SK-N-SH (cell line): ENCODE data around the gene XRCC3. TPM values are rescaled to one million over a fixed set of nuclear protein-coding genes. Genes with fewer than 3 reads are reported as not detected.
"Not testable (repeated sequence)": the region's sequence is repeated elsewhere in the genome, so short reads cannot be mapped to it uniquely, and the experiment has no call there.

Experiments
- CTCF ChIA-PET: fragments of 300-600, 350-600 bp; formaldehyde crosslinking; extraction: SDS; loops from one replicate; lab custom pipeline; 2021; lab: Yijun Ruan, JAX
- POLR2A ChIA-PET: fragments of 350-600 bp; sonication (Branson Sonifier 250); formaldehyde crosslinking; extraction: SDS; loops from one replicate; lab custom pipeline; 2020; ENCODE audit warnings: antibody characterized with exemption, inconsistent platforms; lab: Yijun Ruan, JAX
- DNase-seq: peaks from one replicate; pipeline ENCODE4 v3.0.0; 2012
- H2AFZ ChIP-seq: fragments of 200-600 bp; sonication (generic); 2 replicates; pipeline ENCODE4 v1.8.1; 2016; ENCODE audit warnings: antibody characterized with exemption, mild to moderate bottlenecking, low read depth
- H3F3A ChIP-seq: fragments of 200-600 bp; sonication (generic); replicated peaks from 2 replicates; pipeline ENCODE3; 2016; ENCODE audit warnings: antibody characterized with exemption, mild to moderate bottlenecking; ENCODE audit not compliant: insufficient read depth
- H3K27ac ChIP-seq, 2 experiments: fragments of 200-500 bp in 1 of 2; fragments of 200-600 bp in 1 of 2; sonication (Bioruptor generic) in 1 of 2; sonication (generic), shearing (Covaris generic) in 1 of 2; 2 replicates each; pipeline versions ENCODE4 v1.5.1 to v1.6.1; 2014 to 2016; ENCODE audit warnings: low read depth in 2 of 2, inconsistent platforms in 1 of 2, low read length in 1 of 2, mild to moderate bottlenecking in 1 of 2, mixed read lengths in 1 of 2
- H3K27me3 ChIP-seq: fragments of 200-600 bp; sonication (generic), shearing (Covaris generic); 2 replicates; pipeline ENCODE4 v1.6.1; 2016; ENCODE audit warnings: mixed run types; ENCODE audit not compliant: insufficient read depth
- H3K36me3 ChIP-seq, 2 experiments: fragments of 200-500 bp in 1 of 2; fragments of 200-600 bp in 1 of 2; sonication (Bioruptor generic) in 1 of 2; sonication (generic) in 1 of 2; replicated peaks in 1 of 2; 2 replicates each; pipeline versions ENCODE3 to v1.5.1; 2014 to 2016; ENCODE audit warnings: low read length in 1 of 2, mild to moderate bottlenecking in 1 of 2; ENCODE audit not compliant: insufficient read depth in 2 of 2, control insufficient read depth in 1 of 2
- H3K4me1 ChIP-seq, 2 experiments: fragments of 200-500 bp in 1 of 2; fragments of 200-600 bp in 1 of 2; sonication (Bioruptor generic) in 1 of 2; sonication (generic), shearing (Covaris generic) in 1 of 2; 2 replicates each; pipeline versions ENCODE4 v1.5.1 to v1.6.1; 2014 to 2016; ENCODE audit warnings: low read depth in 1 of 2, low read length in 1 of 2, mixed run types in 1 of 2; ENCODE audit not compliant: insufficient read depth in 2 of 2, control insufficient read depth in 1 of 2
- H3K4me2 ChIP-seq: fragments of 200-600 bp; sonication (generic), shearing (Covaris generic); 2 replicates; pipeline ENCODE4 v1.6.1; 2017; ENCODE audit warnings: mixed run types
- H3K4me3 ChIP-seq, 2 experiments: fragments of 200-500 bp in 1 of 2; fragments of 200-600 bp in 1 of 2; sonication (Bioruptor generic) in 1 of 2; sonication (generic), shearing (Covaris generic) in 1 of 2; 2 replicates each; pipeline versions ENCODE4 v1.5.1 to v1.8.1; 2014 to 2016; ENCODE audit warnings: low read depth in 2 of 2, inconsistent platforms in 1 of 2, low read length in 1 of 2, mild to moderate bottlenecking in 1 of 2, mixed read lengths in 1 of 2, moderate library complexity in 1 of 2
- H3K79me2 ChIP-seq: fragments of 200-600 bp; sonication (generic); 2 replicates; pipeline ENCODE4 v1.8.1; 2017; ENCODE audit warnings: mild to moderate bottlenecking; ENCODE audit not compliant: insufficient read depth
- H3K9ac ChIP-seq: fragments of 200-600 bp; sonication (generic); 2 replicates; pipeline ENCODE4 v1.6.1; 2017; ENCODE audit warnings: mixed run types
- H3K9me2 ChIP-seq: fragments of 200-600 bp; sonication (generic); 2 replicates; pipeline ENCODE4 v1.6.1; 2017; ENCODE audit warnings: mixed run types
- H3K9me3 ChIP-seq: fragments of 200-600 bp; sonication (generic); 2 replicates; pipeline ENCODE4 v1.6.1; 2017; ENCODE audit warnings: mixed run types, mild to moderate bottlenecking, moderate library complexity
- H4K20me1 ChIP-seq: fragments of 200-600 bp; sonication (generic); 2 replicates; pipeline ENCODE4 v1.6.1; 2017; ENCODE audit warnings: mild to moderate bottlenecking, mixed run types; ENCODE audit not compliant: insufficient read depth
- ELF1 ChIP-seq: IDR thresholded peaks from 2 replicates; pipeline ENCODE4 v1.4.0; 2012
- EP300 ChIP-seq, 2 experiments: IDR thresholded peaks; 2 replicates each; pipeline versions ENCODE4 v1.4.0 to v1.6.1; 2012; ENCODE audit warnings: borderline replicate concordance in 1 of 2, low read depth in 1 of 2, low read length in 1 of 2
- EZH2phosphoT487 ChIP-seq: fragments of 200-600 bp; sonication (generic); IDR thresholded peaks from 2 replicates; pipeline ENCODE4 v1.6.1; 2017; ENCODE audit warnings: low read depth, mixed run types, mild to moderate bottlenecking, antibody characterized with exemption, moderate library complexity, borderline replicate concordance
- GABPA ChIP-seq: IDR thresholded peaks from 2 replicates; pipeline ENCODE4 v1.4.0; 2012; ENCODE audit warnings: low read depth, mild to moderate bottlenecking
- JUND ChIP-seq: IDR thresholded peaks from 2 replicates; pipeline ENCODE4 v1.4.0; 2012
- MEF2A ChIP-seq: IDR thresholded peaks from 2 replicates; pipeline ENCODE4 v1.4.0; 2012; ENCODE audit warnings: low read depth, borderline replicate concordance
- NFIC ChIP-seq: IDR thresholded peaks from 2 replicates; pipeline ENCODE4 v1.4.0; 2012; ENCODE audit warnings: borderline replicate concordance
- RFX5 ChIP-seq: IDR thresholded peaks from 2 replicates; pipeline ENCODE4 v1.6.1; 2012; ENCODE audit warnings: mild to moderate bottlenecking, improper control_type of control experiment, low read length
- SIN3A ChIP-seq: IDR thresholded peaks from 2 replicates; pipeline ENCODE4 v1.6.1; 2012; ENCODE audit warnings: low read depth, mild to moderate bottlenecking, low read length, moderate library complexity, borderline replicate concordance
- USF1 ChIP-seq: IDR thresholded peaks from 2 replicates; pipeline ENCODE4 v1.4.0; 2012; ENCODE audit warnings: low read depth, borderline replicate concordance
- WGBS: methylation state at CpG from one replicate; pipeline ENCODE4 v1.1.6; 2017; ENCODE audit warnings: low lambda C conversion rate; 5-methylcytosine and 5-hydroxymethylcytosine counted together
- polyA plus RNA-seq, 3 experiments: library from polyadenylated mRNA; depleted of rRNA; stranded (reverse); fragments of >200 nt; gene quantifications; 2 replicates each; pipeline ENCODE4 v1.2.3, GENCODE V29; 2012
- TF ChIP-seq, protein P1 (sequence below): fragments of 150-350 bp; IDR thresholded peaks from 2 replicates; pipeline ENCODE4 v1.6.1; 2017; ENCODE audit warnings: antibody characterized with exemption, low read length, low read depth, borderline replicate concordance

Gene XRCC3
- polyA plus RNA-seq, 1 of the 3 experiments (the other 2 are of a cell fraction) = 11.7 TPM

DNA sequence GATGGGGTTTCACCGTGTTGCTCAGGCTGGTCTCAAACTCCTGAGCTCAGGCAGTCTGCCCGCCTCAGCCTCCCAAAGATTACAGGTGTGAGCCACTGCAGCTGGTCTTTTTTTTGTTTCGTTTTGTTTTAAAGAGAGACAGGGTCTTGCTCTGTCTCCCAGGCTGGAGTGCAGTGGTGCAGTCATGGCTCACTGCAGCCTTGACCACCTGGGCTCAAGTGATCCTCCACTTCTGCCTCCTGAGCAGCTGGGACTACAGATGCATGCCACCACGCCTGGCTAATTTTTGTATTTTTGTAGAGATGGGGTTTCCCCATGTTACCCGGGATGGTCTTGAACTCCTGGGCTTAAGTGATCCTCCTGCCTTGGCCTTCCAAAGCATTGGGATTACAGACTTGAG is 23.6 kb downstream of the XRCC3 start:
- H3K4me2 ChIP-seq, H2AFZ ChIP-seq, H3K27me3 ChIP-seq, H3K9me2 ChIP-seq, POLR2A ChIA-PET, H3K27ac ChIP-seq, H3K9me3 ChIP-seq, DNase-seq, H3K4me3 ChIP-seq, H3K9ac ChIP-seq: not testable (repeated sequence)
- Histone ChIP-seq H3K4me1 (peaks cover 0 to 22% of the 10 kb centered on the region in 2 experiments; a peak in 1 of 4 replicates), H3K79me2 (peaks cover 66% of the 10 kb centered on the region), H3F3A (peaks cover 22% of the 10 kb centered on the region), H4K20me1 (peaks cover 20% of the 10 kb centered on the region), H3K36me3 (peaks cover 53 to 58% of the 10 kb centered on the region in 2 experiments)
- CTCF ChIA-PET = interaction anchor here (1.2 kb wide), 1 partner anchor 12 kb away, joined by 3 read pairs; no protein-coding TSS in a partner anchor
- WGBS = 96% methylated on average over 5 of the region's 5 CpGs

DNA sequence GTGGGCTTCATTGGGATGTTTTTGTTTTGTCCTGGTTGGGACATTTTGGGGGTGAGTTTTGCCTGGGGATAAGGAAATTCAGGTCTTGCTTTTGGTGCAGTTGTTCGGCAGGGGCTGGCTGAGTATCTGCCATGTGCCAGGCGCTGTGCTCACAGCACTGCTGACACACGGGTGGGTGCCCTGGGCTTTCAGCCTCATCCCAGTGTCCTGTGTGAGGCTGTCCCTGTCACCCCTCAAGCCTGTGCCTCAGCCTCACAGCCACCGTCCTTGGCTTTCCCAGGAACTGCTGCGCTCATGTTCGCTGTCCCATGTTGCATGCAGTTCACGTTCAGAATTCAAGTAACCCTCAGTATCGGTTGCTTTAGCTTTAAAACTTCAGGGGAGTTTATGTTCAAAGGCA is 24.9 kb downstream of the XRCC3 start:
- Histone ChIP-seq H3K79me2 (peaks cover 68% of the 10 kb centered on the region), H3K9ac (no peak overlapping the region)
- TF ChIP-seq SIN3A = no peak
- TF ChIP-seq USF1 = no peak
- TF ChIP-seq JUND = no peak
- no peak for TF ChIP-seq ELF1
- no peak for TF ChIP-seq NFIC
- TF ChIP-seq RFX5 = no peak
- no peak for TF ChIP-seq MEF2A
- no peak for TF ChIP-seq EP300 (IDR thresholded peaks at IDR 0.05; ENCODE audit: borderline replicate concordance in 1 of 2, low read depth in 1 of 2, low read length in 1 of 2)
- TF ChIP-seq EZH2phosphoT487 = no peak
- TF ChIP-seq, protein P1, sequence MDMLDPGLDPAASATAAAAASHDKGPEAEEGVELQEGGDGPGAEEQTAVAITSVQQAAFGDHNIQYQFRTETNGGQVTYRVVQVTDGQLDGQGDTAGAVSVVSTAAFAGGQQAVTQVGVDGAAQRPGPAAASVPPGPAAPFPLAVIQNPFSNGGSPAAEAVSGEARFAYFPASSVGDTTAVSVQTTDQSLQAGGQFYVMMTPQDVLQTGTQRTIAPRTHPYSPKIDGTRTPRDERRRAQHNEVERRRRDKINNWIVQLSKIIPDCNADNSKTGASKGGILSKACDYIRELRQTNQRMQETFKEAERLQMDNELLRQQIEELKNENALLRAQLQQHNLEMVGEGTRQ = no peak
- no peak for TF ChIP-seq GABPA
- TF ChIP-seq, all 33 proteins: peak for 0
- CTCF ChIA-PET = no interaction called here
- Histone ChIP-seq H3F3A (peaks cover 34% of the 10 kb centered on the region), H2AFZ (no peak overlapping the region), H3K9me2 (no peaks in the 10 kb centered on the region), H3K27ac (no peak overlapping the region), H4K20me1 (peaks cover 12% of the 10 kb centered on the region), H3K4me1 (peaks cover 0 to 9% of the 10 kb centered on the region in 2 experiments; a peak in 1 of 4 replicates), H3K4me2 (no peak overlapping the region), H3K36me3 (peaks cover 65 to 66% of the 10 kb centered on the region in 2 experiments), H3K9me3 (no peaks in the 10 kb centered on the region), H3K27me3 (no peaks in the 10 kb centered on the region), H3K4me3 (no peak overlapping the region)
- WGBS = 91% methylated on average over 6 of the region's 8 CpGs
- DNase-seq = no peak
- POLR2A ChIA-PET = no interaction called here
